COR-L47 (cell line): ENCODE measurements around the gene WDFY3.
"Not testable (repeated sequence)": the region's sequence is repeated elsewhere in the genome, so short reads cannot be mapped to it uniquely, and the experiment has no call there.

ENCODE experiments used
- DNase-seq: peaks from one replicate; lab custom pipeline; 2025; lab: John Stamatoyannopoulos, UW

The WDFY3 gene

DNA sequence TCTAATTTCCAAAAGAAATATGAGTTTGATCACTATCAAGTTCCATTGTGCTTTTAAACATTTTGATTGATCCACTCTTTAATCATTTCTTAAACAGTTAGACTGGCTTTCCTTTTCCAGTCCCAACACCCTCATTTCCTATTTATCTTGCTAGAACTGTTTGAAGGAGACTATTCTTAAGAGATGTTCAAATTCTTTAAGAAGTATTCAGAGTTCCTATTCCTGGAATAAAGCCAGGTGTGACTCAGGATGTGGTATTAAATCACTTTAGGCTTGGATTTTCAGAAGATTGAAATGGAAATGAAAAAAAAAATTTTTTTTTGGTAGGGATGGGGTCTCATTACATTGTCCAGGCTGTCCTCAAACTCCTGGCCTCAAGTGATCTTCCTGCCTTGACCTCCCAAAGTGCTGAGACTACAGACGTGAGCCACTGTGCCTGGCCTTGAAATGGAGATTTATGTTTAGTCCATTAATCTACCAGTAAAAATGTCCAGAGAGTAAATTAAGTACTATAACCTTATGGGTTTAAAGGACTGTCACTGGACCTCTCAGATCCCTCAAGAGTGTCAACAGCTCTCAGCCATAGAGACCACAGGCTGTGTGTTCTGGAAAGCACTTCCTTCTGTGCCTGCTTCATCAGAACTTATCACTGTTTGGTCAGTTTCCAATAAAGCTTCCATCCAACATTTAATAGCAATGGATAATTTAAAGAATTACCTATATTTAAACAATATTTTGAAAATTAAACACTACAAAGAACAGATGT is 292.8 kb downstream of the WDFY3 start:
- DNase-seq: no peak

DNA sequence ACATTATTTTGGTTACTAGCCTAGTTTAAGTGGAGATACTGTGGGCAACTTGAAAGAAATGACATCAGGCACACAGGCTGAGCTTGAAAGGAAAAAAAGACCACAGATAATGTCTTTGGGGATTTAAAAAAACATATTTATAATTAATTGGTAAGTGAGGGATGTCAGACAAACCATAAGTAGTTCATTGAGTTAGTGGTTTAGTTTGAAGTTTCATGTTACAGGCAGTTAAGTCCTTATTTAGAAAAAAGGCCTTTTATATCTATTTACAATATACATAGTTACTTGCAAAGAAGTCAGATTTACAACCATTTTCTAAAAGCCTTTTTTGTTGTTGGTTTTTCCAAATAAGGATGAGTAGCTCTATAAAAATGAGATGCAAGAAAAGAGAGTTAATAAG is 294.3 kb downstream of the WDFY3 start:
- no peak for DNase-seq

DNA sequence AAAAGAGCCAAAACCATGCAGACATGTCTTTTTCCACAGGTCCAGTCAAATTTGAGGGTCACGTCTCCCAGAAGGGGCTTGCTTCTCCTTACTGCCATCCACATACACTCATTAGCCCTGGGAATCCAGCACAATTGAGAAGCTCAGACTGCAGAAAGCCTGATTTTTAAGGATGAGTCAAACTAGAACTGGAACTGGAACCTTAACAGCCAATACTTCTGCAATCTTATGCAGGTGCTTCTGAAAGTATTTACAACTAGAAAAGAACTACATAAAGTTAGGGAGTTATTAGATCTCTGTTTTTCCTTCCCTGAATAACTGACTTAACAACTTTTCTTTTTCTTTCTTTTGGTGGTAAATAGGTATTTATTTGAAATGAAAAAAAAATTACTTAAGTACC is 297.3 kb downstream of the WDFY3 start:
- DNase-seq: no peak

DNA sequence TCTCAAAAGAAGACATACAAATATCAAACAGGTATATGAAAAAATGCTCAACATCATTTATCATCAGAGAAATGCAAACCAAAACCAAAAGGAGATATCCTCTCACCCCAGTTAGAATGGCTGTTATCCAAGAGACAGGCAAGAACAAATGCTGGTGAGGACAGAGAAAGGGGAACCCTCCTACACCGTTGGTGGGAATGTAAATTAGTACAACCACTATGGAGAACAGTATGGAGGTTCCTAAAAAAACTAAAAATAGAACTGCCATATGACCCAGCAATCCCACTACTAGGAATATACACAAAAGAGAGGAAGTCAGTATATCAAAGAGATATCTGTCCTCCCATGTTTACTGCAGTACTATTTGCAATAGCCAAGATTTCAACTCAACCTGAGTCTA is 300.1 kb downstream of the WDFY3 start:
- no peak for DNase-seq

DNA sequence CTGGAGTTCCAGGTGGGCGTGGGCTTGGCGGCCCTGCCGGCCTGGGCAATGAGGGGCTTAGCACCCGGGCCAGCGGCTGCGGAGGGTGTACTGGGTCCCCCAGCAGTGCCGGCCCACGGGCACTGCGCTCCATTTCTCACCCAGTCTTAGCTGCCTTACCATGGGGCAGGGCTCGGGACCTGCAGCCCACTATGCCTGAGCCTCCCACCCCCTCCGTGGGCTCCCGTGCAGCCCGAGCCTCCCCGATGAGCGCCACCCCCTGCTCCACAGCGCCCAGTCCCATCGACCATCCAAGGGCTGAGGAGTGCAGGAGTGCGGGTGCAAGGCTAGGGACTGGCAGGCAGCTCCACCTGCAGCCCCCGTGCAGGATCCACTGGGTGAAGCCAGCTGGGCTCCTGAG is 301.7 kb downstream of the WDFY3 start:
- DNase-seq: not testable (repeated sequence)

DNA sequence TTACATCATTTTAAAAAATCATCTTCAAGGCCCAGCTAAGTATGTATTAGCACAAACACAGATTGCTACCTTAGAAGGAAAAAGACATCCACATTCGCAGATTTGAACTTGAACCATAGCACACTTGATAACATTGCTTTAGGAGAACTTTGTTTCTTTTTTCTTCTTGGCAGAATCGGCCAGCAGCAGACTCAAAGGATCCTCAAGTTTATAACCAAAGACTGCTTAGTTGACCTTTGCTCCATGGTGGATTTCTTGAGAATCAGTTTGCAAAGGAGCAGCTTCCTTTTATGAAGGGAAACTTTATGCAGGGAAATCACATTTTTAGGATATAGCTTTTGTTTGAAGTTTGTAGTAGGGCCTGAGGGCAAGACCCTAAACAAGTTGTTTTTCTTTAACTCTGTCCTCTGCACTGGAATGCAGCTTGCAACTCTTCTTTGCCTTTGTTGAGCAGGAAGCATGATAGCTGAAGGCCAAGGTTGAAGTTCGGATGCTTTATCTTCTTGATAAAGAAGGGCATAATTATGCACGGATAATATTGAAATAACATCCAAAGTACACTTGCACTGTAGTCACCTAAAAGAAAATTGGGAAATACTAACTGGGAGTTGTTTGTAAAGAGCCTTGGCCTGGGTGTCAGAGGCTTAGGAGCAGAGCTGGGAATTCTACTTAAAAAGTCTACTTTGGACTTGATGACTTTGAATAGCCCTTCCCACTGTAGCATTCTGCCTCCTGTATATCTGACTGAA is 305.1 kb downstream of the WDFY3 start:
- DNase-seq: no peak

DNA sequence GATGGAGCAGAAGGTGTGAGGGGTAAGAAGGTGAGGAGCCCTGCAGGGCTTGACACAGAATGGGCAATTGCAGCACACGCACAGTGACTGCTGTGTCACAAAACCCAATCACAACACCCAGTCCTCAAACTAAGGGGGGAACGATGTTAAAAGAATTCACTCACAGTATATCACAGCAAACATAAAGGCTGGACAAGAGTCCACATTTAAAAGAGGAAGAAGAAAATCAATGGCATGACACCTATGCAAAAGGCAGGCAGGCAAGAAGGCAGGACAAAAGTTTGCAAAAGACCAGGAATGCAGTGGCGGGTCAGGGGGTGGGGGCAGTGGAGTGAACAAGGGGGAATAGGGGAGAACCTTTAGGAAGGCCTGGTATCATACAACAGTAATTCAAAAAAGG is 305.9 kb downstream of the WDFY3 start:
- no peak for DNase-seq

DNA sequence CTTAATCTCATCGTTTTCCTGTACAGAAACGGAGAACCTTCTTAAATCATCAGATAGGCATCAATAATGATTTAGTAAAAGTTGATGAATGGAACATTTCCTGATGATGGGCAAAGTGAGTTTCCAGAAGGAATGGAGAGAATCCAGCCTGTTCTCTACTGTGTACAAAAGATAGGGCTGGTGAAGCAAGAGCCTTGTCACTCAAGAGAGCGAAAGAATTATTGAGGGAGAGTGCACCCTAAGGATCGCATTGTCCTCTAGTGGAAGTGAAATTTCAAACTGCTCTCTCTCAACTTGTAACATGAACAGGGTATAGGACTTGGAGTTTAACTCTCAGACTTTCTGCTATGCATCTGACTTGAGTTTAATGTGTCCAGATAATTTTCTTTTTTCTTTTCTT is 314.0 kb downstream of the WDFY3 start:
- DNase-seq: no peak

DNA sequence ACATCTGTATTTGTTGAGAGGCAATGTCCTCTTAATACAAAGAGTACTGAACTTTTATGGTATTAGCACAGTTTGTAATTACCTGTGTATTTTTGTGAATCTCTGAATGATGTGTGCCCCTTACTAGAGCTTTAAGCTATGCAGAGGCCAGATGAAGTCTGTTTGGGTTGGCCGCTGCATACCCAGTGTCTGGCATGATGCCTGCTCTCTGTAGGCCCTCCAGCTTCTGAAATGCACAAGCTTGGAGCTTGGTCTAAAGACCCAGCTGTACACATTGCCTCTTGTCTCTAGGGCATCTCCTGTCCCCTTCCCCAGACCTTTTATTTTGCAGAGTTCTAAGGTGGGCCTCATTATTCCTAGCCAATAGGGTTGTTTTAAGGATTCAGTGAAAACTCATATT is 315.0 kb downstream of the WDFY3 start:
- no peak for DNase-seq

DNA sequence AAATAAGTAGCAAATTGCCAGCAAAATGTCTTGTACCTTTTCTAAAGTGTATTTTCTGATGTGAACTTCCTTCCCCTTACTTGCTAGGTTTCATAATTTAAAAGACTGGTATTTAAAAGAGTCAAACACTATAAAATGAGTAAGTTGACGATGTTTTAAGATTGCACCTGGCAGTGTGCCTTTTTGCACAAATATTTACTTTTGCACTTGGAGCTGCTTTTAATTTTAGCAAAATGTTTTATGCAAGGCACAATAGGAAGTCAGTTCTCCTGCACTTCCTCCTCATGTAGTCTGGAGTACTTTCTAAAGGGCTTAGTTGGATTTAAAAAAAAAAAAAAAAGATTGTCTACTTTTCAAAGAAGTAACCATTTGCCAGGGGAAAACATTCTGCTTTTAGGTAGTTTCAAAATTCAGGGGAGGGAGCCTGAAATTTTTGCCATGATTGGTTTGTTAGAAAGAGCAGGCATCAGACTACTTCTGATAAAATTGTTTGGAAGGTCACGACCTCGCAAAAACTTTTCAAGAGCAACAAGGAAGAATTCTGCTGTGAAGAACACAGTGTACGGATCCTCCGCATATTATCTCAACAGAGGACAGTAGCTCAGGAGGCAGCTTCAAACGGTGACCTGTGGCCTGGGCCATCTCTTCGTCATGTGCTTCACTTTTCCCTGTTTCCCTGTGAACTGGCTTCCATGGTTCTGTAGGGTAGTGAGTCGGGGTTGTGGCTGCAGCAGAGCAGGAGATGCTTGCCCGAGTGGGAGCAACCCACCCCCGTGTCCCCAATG is 317.4 kb downstream of the WDFY3 start:
- DNase-seq: no peak

DNA sequence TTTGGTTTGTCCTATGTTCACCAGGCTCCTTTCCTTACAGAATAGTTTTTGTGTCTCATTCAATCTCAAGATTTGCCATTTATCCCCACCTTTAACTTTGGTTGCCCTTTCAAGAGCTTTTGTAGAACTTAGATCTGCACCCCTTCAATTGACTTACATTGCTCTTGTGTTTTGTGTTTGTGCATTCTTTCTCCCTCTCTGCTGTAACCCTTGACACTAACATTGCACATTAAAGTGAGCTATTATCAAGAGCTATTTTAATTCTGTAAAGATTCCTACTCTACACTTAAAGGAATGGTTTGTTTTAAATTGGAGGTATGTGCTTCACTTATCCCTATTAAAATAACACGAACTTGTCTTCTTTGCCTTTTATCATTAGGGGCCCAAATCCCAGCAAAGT is 318.3 kb downstream of the WDFY3 start:
- no peak for DNase-seq

DNA sequence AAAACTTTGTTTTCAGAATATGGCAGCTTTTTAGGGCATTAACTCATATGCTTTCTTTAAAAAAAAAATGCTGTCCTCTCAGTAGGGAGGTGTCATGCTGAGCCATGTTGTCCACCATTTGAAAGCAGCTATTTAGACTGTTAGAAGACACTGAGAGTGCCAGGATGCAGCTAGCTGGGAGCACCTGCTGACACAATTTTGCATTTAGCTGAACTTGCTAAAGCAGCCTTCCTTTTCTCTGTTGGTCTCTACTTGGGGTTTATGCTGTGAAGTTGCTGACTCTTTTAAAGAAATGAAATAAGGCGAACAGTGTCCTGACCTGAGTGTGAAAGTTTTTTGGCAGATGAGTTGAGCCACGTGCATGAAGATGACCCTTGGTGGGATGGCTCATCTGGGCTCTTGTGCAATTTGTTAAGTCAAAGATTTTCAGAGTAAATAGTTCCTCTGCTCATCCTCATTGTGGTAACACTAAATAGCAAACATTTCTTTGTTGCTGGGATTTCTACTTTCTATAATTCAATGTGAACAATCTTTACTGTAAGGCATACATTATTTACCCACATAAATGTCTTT is 319.1 kb downstream of the WDFY3 start:
- DNase-seq: peak; percentile 28

DNA sequence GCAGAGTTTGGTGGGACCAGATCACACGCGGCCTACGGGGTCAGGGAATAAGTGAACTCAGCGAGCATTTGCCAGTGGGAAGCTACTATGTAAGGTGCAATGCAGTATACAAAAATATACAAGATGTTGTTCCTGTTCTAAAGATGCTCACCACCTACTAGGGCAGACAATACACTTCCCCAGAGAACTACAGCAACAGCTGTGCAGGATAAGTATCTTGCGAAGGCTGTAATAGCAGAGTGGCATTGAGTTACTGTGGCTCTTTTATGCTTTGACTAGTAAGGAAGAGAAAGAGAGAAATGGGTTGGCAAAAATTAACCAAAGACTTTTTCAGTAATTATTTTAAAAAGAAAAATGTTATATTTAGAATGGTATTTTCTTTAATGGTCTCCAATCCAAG is 322.4 kb downstream of the WDFY3 start:
- no peak for DNase-seq

DNA sequence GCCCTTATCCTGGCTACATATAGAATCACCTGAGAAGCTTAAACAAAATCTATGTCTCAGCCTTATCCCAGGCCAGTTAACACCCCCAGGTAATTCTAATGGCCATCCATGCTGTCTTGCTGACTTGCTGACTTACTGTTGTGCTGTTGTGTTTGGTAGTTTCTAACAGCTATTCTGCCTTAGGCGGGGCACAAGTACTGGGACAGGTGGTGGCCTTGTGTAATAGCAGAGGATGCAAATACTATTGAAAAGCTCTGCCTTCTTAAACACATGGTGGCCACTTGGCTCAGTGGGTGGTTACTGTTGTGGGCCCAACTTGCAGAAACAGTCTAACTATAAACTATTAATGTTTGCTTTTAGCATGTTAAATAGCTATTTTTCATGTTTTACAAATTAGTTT is 327.3 kb downstream of the WDFY3 start:
- DNase-seq: no peak

DNA sequence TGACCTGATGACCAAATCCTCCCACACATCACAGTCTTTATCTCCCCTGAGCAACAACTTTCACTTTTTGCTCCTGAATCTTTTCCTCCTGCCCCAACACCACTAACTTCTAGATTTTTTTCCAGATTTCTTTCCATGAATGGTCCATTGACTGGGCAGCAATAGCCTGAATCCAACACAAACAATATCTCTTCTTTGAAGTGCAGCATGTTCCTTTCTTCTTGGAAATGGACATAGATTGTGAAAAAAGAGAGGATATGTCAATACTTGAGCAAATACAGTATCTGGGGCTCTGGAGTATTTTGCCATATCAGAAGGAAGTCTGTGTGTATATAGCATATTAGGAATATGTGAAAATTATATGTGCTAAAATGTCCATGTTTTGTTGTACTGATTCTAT is 328.4 kb downstream of the WDFY3 start:
- no peak for DNase-seq

DNA sequence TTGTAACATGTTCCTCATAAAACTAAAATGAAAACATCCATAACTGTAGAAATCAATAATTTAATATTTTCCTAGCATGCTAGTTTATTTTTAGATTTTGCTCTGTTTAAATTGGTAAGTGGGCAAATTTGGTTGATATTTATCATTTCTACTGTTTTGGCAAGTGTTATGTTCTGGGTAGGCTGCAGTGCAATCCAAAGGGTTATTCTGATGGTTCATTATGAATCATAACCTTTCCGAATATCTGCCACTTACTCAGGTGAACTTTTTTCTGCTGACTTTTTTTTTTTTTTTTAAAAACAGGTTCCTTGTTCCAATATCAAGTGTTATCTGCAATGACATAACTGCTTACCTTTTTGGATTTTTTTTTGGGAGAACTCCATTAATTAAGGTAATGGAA is 331.5 kb downstream of the WDFY3 start:
- DNase-seq: no peak

DNA sequence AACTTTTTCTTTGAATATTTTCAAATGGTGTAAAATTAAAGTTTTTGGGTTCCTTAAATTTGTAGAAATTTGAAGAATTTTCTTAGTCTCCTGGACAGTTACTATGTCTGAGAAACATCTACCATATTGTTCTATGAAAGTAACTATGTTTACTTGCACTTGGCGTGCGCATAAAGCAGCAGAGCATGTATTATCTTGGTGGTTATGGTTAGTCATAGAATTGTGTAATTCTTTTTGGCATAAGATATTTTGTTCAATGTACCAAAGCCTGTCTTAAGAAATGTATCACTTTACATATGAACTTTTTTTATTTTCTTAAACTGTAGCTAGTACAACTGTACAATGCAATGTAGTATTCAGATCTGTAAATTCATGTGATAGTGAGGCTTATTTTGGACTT is 334.4 kb downstream of the WDFY3 start:
- no peak for DNase-seq

DNA sequence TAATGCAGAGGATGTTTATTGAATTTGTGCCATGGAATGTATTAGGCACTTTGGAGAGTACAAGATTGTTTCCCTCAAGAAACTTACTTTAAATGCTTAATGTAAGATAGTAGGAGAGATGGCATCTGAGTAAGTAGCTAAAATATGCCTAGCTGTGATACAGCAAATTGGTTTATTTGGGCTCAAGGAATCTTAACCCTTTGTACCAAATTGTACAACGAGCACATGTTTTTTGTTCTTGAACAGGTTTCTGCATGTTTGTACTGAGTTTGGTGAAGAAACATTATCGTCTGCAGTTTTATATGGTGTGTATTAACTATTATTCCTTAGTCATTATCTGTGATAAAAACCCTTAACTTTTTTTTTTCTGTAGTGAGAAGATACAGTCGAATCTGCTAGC is 334.9 kb downstream of the WDFY3 start:
- no peak for DNase-seq

DNA sequence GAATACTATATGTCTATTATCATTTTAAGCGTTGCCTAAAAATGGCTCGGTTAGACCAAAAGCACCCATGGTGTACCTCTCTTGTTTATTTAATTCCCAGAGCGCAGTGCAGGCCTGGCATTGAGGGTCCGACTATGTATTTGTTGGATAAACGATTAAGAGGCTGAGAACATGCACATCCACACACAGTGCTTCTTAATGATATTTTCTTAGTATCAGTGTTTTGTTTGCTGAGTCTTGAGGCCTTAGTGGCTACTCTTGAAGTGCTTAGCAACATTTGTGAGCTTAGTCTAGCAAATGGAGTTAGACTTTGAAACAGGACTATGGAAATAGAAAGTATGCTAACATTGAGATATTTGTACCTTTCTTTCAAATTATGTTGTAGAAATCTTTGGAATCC is 339.8 kb downstream of the WDFY3 start:
- DNase-seq: no peak

DNA sequence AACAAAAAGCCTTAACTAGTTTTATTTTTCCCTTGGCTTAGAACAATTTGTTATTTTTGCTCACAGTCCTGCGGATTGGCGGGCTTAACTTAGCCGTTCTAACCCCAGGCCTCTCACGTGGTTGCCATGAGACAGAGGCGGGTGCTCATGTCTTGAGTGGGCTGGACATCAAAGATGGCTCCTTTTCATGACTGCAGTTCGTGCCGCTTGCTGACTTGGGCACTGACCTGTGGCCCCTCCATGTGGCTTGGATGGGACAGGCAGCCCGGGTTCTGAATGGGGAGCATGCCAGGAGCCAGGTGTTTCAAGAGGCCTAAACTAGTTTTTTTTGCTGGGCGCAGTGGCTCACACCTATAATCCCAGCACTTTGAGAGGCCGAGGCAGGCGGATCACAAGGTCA is 342.8 kb downstream of the WDFY3 start:
- no peak for DNase-seq

DNA sequence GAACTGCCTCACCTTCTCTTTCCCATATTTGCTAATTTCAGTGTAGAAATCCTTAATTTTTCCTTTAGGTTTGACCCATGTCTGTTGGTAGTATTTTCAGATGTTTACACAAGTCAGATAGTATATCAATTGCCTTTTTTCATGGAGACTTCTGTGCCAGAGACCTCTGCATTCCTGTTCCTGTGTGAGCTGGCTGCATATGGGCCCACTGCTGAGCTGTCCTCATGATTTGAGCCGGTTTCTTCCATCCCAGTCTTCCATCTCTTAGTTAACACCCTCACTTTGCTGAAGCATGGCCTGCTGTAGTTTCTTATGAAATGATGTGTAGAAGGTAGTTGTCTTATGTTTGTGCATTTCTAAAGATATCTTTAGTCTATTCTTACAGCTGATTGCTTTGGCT is 343.5 kb downstream of the WDFY3 start:
- no peak for DNase-seq
